Psoas muscle (tissue), 8 donors: ENCODE measurements around the gene DCPS. TPM values are rescaled to one million over a fixed set of nuclear protein-coding genes. Genes with fewer than 3 reads are reported as not detected.
"Not testable (repeated sequence)": the region's sequence is repeated elsewhere in the genome, so short reads cannot be mapped to it uniquely, and the experiment has no call there.

ENCODE experiments used
- ATAC-seq, 4 donors: fragments of 200-7000 bp; cut with Tn5 transposase; one replicate each; pipeline ENCODE4 v1.9.1; 2020; ENCODE audit warnings: moderate library complexity in 3 of 4, mild to moderate bottlenecking in 2 of 4
- DNase-seq, 2 donors: peaks; one replicate each; pipeline ENCODE4 v3.0.0-alpha.2; 2020
- H3K27ac ChIP-seq: fragments of 200-600 bp; one replicate; pipeline ENCODE4 v1.8.0; 2022
- H3K27me3 ChIP-seq, 3 donors: fragments of 200-600 bp in 1 of 3; one replicate each; pipeline versions ENCODE4 v1.6.1 to v1.8.0; 2013 to 2022; ENCODE audit warnings: low read length in 2 of 3, mild to moderate bottlenecking in 2 of 3, moderate library complexity in 1 of 3; ENCODE audit not compliant: insufficient read depth in 3 of 3
- H3K36me3 ChIP-seq, 2 donors: fragments of 200-600 bp in 1 of 2; one replicate each; pipeline versions ENCODE4 v1.6.1 to v1.8.0; 2013 to 2022; ENCODE audit warnings: low read depth in 1 of 2, mild to moderate bottlenecking in 1 of 2, moderate library complexity in 1 of 2; ENCODE audit not compliant: insufficient read depth in 1 of 2
- H3K4me1 ChIP-seq: fragments of 200-600 bp; one replicate; pipeline ENCODE4 v1.8.0; 2022
- H3K4me3 ChIP-seq: fragments of 200-600 bp; one replicate; pipeline ENCODE4 v1.8.0; 2022; ENCODE audit warnings: mild to moderate bottlenecking
- H3K9me3 ChIP-seq: fragments of 200-600 bp; one replicate; pipeline ENCODE4 v1.8.0; 2022
- CTCF ChIP-seq: fragments of 200-600 bp; IDR thresholded peaks from one replicate; pipeline ENCODE4 v1.8.0; 2022; ENCODE audit warnings: antibody characterized with exemption
- WGBS, 3 donors: extraction: QIAGEN DNeasy Blood & Tissue Kit; methylation state at CpG; one replicate each; pipeline versions ENCODE4 v1.1.6 to v1.1.7; 2013; 5-methylcytosine and 5-hydroxymethylcytosine counted together
- intact Hi-C, 2 donors: fragments of 100-400 bp; cut with DNase I; formaldehyde crosslinking; loops; one replicate each; pipeline versions ENCODE4 v1.11.0 to v1.14.2; 2022
- polyA plus RNA-seq, 3 donors: library from polyadenylated mRNA; stranded (reverse); fragments of 200-250 nt; gene quantifications; one replicate each; pipeline ENCODE4 v1.2.3, GENCODE V29; 2013
- total RNA-seq, 4 donors: library from RNA; stranded (reverse); fragmentation: NEBNext Ultra II Directional in 2 of 4; extraction: Animal tissue kit (Norgen Biotek cat#: 25700) in 2 of 4; gene quantifications; one replicate each; pipeline versions ENCODE4 v1.2.1 to v1.2.4, GENCODE V29; 2021 to 2023
- donor health status: healthy with polysubstance abuse.
- donor health status: DM: no; HTN: no; CAD: no; lungs with moderate emphysema.
- donor health status: Bipolar disorder and iron deficiency.
- donor health status: healthy.
- donor health status: DM: yes; HTN: yes; CAD: no.
- donor health status: DM: no; HTN: no; CAD: no.
- donor health status: DM: no; HTN: no; CAD: no.
- donor health status: DM: yes; HTN: yes; CAD: no.

DCPS gene
- total and polyA plus RNA-seq, 7 donors: 11.8 to 20.5 (median 14.3) TPM

- no peaks in the 10 kb centered on the region for H3K27me3 ChIP-seq
- H3K4me1 ChIP-seq: no peaks in the 10 kb centered on the region
- intact Hi-C loops: no loop called here
- ATAC-seq: no peak
- no peaks in the 10 kb centered on the region for H3K36me3 ChIP-seq
- H3K4me3 ChIP-seq: no peak overlapping the region
- H3K27ac ChIP-seq: no peak overlapping the region
- TF ChIP-seq CTCF: no peak
- no peaks in the 10 kb centered on the region for H3K9me3 ChIP-seq
- no peak for DNase-seq
- WGBS, 3 donors: 69 to 80% (median 71%) methylated on average over 7 of the region's 7 CpGs
Measured at GRCh38 chr11:126375726-126376125, 71.9 kb downstream of the DCPS start.

- Histone ChIP-seq H3K4me1 (no peaks in the 10 kb centered on the region), H3K36me3 (no peaks in the 10 kb centered on the region), H3K27me3 (no peaks in the 10 kb centered on the region), H3K9me3 (no peaks in the 10 kb centered on the region), H3K4me3 (no peak overlapping the region), H3K27ac (no peak overlapping the region)
- no peak for TF ChIP-seq CTCF
- WGBS, 3 donors: 65 to 70% (median 70%) methylated on average over 4 of the region's 4 CpGs
- ATAC-seq (no peak), DNase-seq (no peak)
- intact Hi-C loops: no loop called here
Measured at GRCh38 chr11:126378763-126379162, 74.9 kb downstream of the DCPS start.

GRCh38 chr11:126380909-126381308, 77.0 kb downstream of the DCPS start:
- Histone ChIP-seq H3K4me1 (no peaks in the 10 kb centered on the region), H3K27ac (no peak overlapping the region), H3K9me3 (no peaks in the 10 kb centered on the region), H3K36me3 (no peaks in the 10 kb centered on the region), H3K27me3 (no peaks in the 10 kb centered on the region), H3K4me3 (no peak overlapping the region)
- no peak for ATAC-seq
- intact Hi-C loops: no loop called here
- TF ChIP-seq CTCF: no peak
- no peak for DNase-seq
- 89 to 95% (median 94%) methylated on average over 4 of the region's 4 CpGs for WGBS, 3 donors

GRCh38 chr11:126381960-126382359, 78.1 kb downstream of the DCPS start:
- H3K27me3 ChIP-seq, H3K4me1 ChIP-seq, DNase-seq, intact Hi-C loops, H3K9me3 ChIP-seq, H3K36me3 ChIP-seq, H3K4me3 ChIP-seq, H3K27ac ChIP-seq: not testable (repeated sequence)
- peak in 2 of 4 donors; percentile 31 to 68 for ATAC-seq
- 48 to 81% (median 80%) methylated on average over 2 to 6 of the region's 10 CpGs for WGBS, 3 donors

- WGBS, 3 donors: 83 to 88% (median 85%) methylated on average over 4 of the region's 4 CpGs
- H3K36me3 ChIP-seq, intact Hi-C loops, H3K27me3 ChIP-seq, H3K4me3 ChIP-seq, H3K27ac ChIP-seq, ATAC-seq, H3K4me1 ChIP-seq, DNase-seq, H3K9me3 ChIP-seq: not testable (repeated sequence)
Measured at GRCh38 chr11:126382641-126383040, 78.8 kb downstream of the DCPS start.
